NCI-H524 (cell line): ENCODE measurements around the gene COL21A1.
"Not testable (repeated sequence)": the region's sequence is repeated elsewhere in the genome, so short reads cannot be mapped to it uniquely, and the experiment has no call there.

Source experiments
- DNase-seq, 2 experiments: peaks; one replicate each; lab custom pipeline; 2025; lab: John Stamatoyannopoulos, UW

COL21A1 gene

DNA sequence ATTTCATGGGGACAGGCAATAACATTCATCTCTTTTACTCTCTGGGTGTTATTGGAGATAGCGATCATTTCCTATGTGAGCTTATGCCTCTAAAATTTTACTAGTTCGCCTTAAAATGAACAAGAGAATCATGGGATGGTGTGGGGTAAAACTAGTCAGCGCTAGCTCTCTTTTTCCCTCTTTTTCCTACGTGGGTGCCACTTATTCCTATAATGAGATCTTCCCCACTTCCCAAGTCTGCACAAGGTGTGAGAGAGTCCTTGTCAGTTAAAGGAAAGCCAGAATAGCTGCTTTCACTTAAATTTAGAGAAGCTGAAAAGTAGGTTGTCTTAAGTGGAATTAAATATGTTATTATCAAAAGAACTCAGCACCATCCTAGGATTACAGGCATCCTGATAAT, 198.8 kb downstream of the COL21A1 start:
- no peak for DNase-seq

DNA sequence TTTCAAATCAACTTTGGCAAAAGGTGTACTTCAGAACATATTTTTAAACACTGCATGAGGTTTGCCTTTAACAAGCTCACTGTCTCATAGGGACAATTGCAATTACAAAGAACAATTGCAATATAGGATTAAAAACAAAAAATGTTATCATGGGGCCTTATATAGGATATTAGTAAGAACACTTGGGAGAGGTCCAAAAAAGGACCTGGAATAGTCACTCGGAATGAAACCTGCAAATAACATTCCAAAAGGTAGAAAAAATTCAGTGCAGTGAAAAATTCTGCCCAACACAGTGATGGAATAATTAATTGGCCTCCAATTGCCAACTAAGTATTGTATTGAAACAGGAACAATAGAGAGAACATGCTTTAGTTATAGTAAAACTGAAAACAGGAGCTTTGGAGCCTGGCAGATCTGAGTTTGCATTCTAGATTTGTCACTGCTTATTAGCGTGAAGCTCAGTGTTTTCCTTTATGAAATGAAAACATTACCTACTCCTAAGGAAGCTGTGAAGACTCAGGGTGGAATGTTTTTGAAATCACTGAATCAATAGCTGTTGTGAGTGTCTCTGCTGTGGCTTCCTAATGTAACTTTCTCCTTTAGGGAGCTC, 199.3 kb downstream of the COL21A1 start:
- DNase-seq: no peak

GRCh38 chr6:56046576-56046975, 200.8 kb downstream of the COL21A1 start:
- no peak for DNase-seq

GRCh38 chr6:56043761-56044160, 203.6 kb downstream of the COL21A1 start:
- no peak for DNase-seq

DNA sequence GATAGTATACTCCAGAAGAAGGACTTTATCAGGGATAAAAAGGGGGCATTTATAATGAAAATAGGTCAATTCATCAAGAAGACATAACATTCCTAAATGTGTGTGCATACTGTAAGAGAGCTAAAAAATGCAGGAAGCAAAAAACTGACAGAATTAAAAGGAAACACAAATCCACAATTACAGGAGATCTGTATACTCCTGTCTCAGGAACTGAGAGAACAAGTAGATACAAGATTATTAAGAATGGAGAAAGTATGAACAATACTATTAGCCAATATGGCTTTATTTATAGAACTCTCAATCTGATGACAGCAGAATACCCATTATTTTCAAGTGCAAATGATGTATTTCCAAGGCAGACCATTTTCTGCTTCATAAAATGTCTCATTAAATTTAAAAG, 204.3 kb downstream of the COL21A1 start:
- no peak for DNase-seq

- no peak for DNase-seq
These were observed 205.8 kb downstream of the COL21A1 start for GRCh38 chr6:56041591-56041990.

DNA sequence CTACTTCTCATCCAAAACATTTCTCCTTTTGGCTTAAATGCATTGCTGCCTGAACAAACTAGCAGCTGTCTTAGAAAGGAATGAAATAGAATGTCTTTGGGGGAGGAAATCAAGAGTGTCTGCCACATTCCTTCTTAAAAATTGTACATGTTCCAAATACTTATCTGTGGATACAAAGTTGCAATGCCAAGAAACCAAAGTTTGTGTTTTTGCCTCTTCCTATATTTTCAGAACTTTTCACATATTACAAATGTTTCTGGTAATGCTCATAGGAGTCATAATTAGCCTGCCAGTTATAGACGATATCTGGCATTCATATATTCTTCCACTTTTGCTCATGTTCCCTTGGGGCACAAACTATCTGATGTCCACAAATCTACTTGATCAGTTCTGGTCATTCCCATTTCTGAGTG, 206.5 kb downstream of the COL21A1 start:
- no peak for DNase-seq

DNA sequence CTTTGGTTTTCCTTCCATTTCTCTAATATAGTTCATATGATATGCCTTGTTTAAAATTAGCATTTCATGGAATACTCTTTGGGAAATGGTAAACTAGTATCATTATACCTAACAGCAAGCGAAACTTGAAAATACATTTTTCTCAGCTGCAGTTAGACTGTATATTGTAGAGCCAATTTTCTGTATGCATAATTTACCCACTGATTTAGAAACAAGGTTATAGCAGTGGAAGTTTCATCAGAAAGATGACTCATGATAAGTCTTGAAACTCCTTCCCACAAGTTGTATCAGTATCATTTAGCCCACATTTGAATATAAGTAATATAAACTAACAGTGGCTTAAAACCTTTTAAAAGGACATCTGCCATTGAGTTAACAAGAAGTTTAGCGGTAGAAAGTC, 207.2 kb downstream of the COL21A1 start:
- no peak for DNase-seq

DNA sequence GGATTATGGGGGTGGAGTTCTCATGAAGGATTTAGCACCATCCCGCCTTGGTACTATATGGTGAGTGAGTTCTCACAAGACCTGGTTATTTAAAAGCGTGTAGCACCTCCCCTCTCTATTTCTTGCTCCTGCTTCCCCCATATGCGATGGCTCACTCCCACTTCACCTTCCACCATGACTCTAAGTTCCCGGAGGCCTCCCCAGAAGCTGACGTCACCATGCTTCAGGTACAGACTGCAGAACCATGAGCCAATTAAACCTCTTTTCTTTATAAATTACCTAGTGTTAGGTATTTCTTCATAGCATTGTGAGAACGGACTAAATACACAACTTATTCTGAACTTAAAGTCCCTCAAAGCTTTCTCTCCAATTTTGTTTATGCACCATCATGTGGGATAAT, 208.6 kb downstream of the COL21A1 start:
- DNase-seq: no peak

- DNase-seq: no peak
These were observed 209.8 kb downstream of the COL21A1 start for GRCh38 chr6:56037601-56038000.

DNA sequence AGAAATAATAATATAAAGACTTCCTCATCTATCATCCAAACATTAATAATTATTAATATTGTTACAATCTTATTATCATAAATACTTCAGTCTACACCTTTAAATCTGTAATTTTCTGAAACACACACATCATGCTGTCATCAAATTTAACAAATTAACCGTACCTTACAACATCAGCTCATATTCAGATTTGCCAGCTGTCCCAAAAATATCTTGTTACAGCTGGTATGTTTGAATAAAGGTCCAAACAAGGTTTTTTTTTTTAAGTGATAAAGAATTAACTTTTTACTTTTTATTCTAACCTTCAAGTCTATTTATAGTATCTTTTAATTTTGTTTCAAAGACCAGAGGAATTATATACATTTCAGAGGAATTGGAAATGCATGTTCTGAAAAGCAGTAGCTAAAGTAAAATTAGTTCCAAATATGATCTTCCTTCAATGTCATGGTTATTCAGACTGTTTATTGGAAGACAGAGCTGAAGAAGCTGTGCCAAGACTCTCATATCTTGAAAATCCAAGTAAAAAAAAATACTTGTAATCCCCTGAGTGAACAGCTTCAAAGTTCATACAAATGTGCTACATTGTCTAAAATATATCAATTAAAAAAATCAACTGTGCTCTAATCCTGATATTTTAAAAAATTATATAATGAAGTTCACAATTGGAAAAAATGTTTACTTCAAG, 210.3 kb downstream of the COL21A1 start:
- peak in 1 of 2 experiments; percentile 25 for DNase-seq

- DNase-seq: no peak
These were observed 214.0 kb downstream of the COL21A1 start for GRCh38 chr6:56033401-56033800.

DNA sequence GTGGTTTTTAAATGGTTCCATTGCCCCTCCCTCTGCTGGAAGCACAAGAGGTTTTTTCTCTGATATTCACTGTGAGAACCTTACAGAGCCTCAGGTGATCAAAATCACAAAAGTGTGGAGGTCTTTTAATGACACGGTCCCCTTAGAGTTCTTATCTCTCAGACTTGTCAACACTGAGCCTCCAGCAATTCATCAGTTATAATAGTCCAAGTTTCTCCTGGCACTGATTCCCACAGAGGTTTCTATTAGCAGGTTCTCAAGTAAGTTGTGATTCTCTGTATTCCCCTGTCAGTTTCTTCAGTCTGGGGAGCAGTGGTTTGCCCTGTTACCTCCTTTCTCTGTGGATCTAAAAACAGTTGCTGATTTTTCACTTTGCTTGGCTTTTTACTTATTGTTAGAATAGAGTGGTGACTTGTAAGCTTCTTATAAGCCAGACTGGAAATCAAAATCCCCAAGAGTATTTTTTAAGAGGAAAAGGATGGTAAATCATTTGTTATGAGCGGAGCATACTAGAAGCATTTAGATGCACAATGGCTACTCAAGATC, 214.6 kb downstream of the COL21A1 start:
- DNase-seq: no peak

DNA sequence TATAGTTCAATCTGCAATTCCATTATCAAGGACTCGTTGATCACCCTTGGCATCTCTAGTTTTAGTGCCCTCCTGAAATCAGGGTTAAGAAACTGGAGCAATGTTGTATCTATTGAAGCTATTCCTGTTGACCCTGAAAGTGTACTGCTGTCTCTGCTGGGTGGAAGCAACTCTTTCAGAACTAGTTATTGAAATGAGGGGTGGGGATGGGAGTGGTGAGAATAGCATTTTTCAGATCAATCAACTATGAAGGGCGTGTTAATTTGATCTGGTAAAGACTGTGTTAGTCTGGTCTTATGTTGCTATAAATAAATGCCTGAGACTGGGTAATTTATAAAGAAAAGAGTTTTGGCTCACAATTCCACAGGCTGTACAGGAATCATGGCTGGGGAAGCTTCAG, 219.5 kb downstream of the COL21A1 start:
- no peak for DNase-seq

GRCh38 chr6:56026455-56027180, 220.8 kb downstream of the COL21A1 start:
- DNase-seq: peak in 1 of 2 experiments; percentile 42

GRCh38 chr6:56025795-56026194, 221.6 kb downstream of the COL21A1 start:
- no peak for DNase-seq

- no peak for DNase-seq
These were observed 222.4 kb downstream of the COL21A1 start for GRCh38 chr6:56024931-56025330.

DNA sequence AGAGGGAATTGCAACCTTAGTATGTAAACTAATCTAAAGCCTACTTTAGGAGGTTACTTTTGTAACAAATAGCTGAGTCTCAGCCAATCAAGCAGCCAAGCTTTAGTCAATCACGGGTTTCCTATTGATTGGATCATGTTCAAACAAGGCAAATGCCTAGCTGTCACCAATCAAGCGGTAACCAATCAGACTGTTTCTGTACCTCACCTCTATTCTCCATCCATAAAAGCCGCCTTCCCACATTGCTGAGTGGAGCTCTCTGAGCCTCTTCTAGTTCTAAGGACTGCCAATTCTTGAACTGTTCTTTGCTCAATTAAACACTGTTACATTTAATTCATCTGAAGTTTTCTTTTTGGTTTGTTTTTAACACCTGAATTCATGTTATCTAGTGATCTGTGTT, 223.6 kb downstream of the COL21A1 start:
- DNase-seq: no peak

DNA sequence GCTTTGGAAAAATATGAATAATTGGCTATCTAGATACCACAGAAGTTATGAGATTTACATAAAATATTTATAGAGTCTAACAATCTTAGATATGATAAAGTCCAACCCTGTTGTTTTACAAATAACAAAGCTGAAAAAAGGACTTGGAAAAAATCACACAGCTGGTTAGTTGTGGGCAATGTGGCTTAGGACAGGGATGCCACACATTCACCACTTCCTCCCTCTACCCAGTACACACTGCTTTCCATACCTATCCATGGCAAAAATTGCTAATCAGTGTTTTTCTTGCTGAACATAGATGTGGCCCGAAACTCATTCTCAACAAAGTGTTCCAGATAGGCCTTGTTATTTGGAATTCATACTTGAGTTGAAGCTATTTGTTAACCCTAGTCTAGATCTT, 224.7 kb downstream of the COL21A1 start:
- DNase-seq: no peak

- no peak for DNase-seq
These were observed 225.4 kb downstream of the COL21A1 start for GRCh38 chr6:56021943-56022342.

GRCh38 chr6:56019973-56020372, 227.4 kb downstream of the COL21A1 start:
- DNase-seq: no peak

- no peak for DNase-seq
These were observed 230.2 kb downstream of the COL21A1 start for GRCh38 chr6:56017198-56017597.

- DNase-seq: not testable (repeated sequence)
These were observed 233.3 kb downstream of the COL21A1 start for GRCh38 chr6:56014039-56014438.
